Spleen (tissue), 11 donors: Measurements from ENCODE around the gene CLCNKB. TPM values are rescaled to one million over a fixed set of nuclear protein-coding genes. Genes with fewer than 3 reads are reported as not detected.

Experiments used
- DNase-seq: peaks from one replicate; pipeline ENCODE4 v3.0.0-alpha.2; 2020
- H3K27ac ChIP-seq, 8 donors: fragments of 200-600 bp; sonication (generic) in 7 of 8; 1 replicate in 4 of 8; 2 replicates in 4 of 8; pipeline versions ENCODE4 v1.5.0 to v1.8.0; 2016 to 2021; ENCODE audit warnings: inconsistent platforms in 4 of 8, mild to moderate bottlenecking in 4 of 8, moderate library complexity in 1 of 8
- H3K27me3 ChIP-seq, 7 donors: fragments of 200-600 bp; sonication (generic) in 6 of 7; replicated peaks in 1 of 7; 1 replicate in 4 of 7; 2 replicates in 3 of 7; pipeline versions ENCODE4 v1.5.0 to v1.8.0; 2016 to 2021; ENCODE audit warnings: inconsistent platforms in 3 of 7, mild to moderate bottlenecking in 1 of 7
- H3K36me3 ChIP-seq, 6 donors: fragments of 200-600 bp; sonication (generic) in 5 of 6; 1 replicate in 4 of 6; 2 replicates in 2 of 6; pipeline versions ENCODE4 v1.5.0 to v1.8.0; 2016 to 2021; ENCODE audit warnings: inconsistent platforms in 2 of 6
- H3K4me1 ChIP-seq, 6 donors: fragments of 200-600 bp; sonication (generic) in 5 of 6; 1 replicate in 3 of 6; 2 replicates in 3 of 6; pipeline versions ENCODE4 v1.5.0 to v1.8.0; 2016 to 2021; ENCODE audit warnings: inconsistent platforms in 3 of 6
- H3K4me3 ChIP-seq, 8 donors: fragments of 200-600 bp; sonication (generic) in 7 of 8; 1 replicate in 4 of 8; 2 replicates in 4 of 8; pipeline versions ENCODE4 v1.5.0 to v1.8.0; 2016 to 2021; ENCODE audit warnings: inconsistent platforms in 4 of 8, mild to moderate bottlenecking in 4 of 8, moderate library complexity in 2 of 8
- H3K9me3 ChIP-seq, 8 donors: fragments of 200-600 bp; sonication (generic) in 7 of 8; 1 replicate in 4 of 8; 2 replicates in 4 of 8; pipeline versions ENCODE4 v1.5.0 to v1.8.0; 2016 to 2021; ENCODE audit warnings: inconsistent platforms in 4 of 8
- POLR2A ChIP-seq, 3 donors: fragments of 450-650 bp; IDR thresholded peaks; one replicate each; pipeline ENCODE4 v1.5.1; 2017; ENCODE audit warnings: antibody characterized with exemption in 3 of 3, mild to moderate bottlenecking in 1 of 3
- POLR2AphosphoS5 ChIP-seq, 3 donors: sonication (generic); formaldehyde crosslinking; IDR thresholded peaks; one replicate each; pipeline ENCODE4 v1.5.1; 2017; ENCODE audit warnings: antibody characterized with exemption in 3 of 3
- WGBS, 5 donors: extraction: QIAGEN DNeasy Blood & Tissue Kit in 3 of 5; methylation state at CpG; one replicate each; pipeline versions ENCODE4 v1.1.5 to v1.1.7; 2013 to 2018; 5-methylcytosine and 5-hydroxymethylcytosine counted together
- intact Hi-C: fragments of 100-400 bp; cut with DNase I; formaldehyde crosslinking; loops from one replicate; pipeline ENCODE4 v1.15.0; 2023; ENCODE audit warnings: low total_unique reads
- polyA plus RNA-seq, 3 donors: library from polyadenylated mRNA; stranded (reverse); fragments of 200-250 nt; gene quantifications; one replicate each; pipeline ENCODE4 v1.2.1, GENCODE V29; 2013
- total RNA-seq, 7 donors: library from RNA; depleted of rRNA in 3 of 7; stranded (reverse); fragments of >200 nt in 3 of 7; fragmentation: NEBNext Ultra II Directional in 4 of 7; extraction: Animal tissue kit (Norgen Biotek cat#: 25700) in 4 of 7; gene quantifications; one replicate each; pipeline versions ENCODE4 v1.1.0 to v1.2.1, GENCODE V29; 2016 to 2021
- TF ChIP-seq, protein P1 (sequence below), 11 experiments: fragments of 200-600 bp in 7 of 11; fragments of 450-650 bp in 4 of 11; sonication (generic) in 4 of 11; IDR thresholded peaks in 8 of 11; conservative IDR thresholded peaks in 3 of 11; 1 replicate in 7 of 11; 2 replicates in 4 of 11; pipeline versions ENCODE4 v1.4.0 to v1.8.0; 2016 to 2021; ENCODE audit warnings: antibody characterized with exemption in 11 of 11, inconsistent platforms in 4 of 11, mild to moderate bottlenecking in 1 of 11
- donor health status: healthy with polysubstance abuse.
- donor health status: DM: no; HTN: no; CAD: no; lungs with moderate emphysema.
- donor health status: DM: no; HTN: no; CAD: no.
- donor health status: Bipolar disorder and iron deficiency.
- donor health status: healthy.
- donor health status: DM: no; HTN: no; CAD: no.
- donor health status: DM: yes; HTN: yes; CAD: no.

The CLCNKB gene
- total and polyA plus RNA-seq, 10 donors = 0.04 to 0.13 (median 0.08) TPM; not detected in 6

DNA sequence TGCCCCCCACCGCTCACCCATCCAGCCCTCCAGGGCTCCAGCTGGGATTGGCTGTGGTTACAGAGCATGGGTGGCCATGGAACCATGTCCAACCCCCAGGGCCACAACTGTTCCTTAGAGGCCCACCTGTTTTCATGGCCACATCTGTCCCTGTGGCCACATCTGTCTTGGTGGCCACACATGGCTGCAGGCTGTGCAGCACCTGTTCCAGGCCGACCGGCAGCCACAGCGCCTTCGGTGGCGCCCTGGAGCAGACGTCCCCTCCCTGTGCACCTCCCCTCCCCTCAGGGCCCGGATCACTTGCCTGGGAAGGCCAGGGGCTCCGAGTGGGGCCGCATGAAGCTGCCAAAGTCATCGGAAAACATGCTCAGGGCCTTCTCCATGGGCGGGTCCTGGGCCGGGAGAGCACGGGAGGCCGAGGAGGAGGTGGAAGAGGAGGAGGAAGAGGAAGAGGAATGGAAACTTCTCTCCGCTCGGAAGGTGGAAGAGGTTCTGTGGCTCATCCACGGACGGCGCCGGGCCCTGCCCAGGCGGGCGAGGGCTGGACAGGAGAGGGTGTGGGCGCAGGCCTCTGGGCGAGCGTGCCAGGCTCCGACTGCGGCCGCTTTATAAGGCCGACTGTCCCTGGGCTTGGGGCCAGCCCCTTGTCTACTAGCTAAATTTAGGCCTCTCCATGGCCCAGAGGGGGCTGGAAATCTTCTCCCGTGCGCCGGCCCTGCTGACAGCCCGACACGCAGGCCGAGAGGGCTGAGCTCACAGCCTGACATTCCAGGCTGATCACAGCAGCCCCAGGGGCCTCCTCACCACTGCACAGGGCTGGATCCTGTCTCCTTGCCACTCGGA, 25.9 kb upstream of the CLCNKB start, which contains the start of gene HSPB7:
Gene HSPB7, minus strand, starts transcription at position 583 of the 843 bp plus-strand sequence. Its CDS starts 80 bp downstream, at position 503.
- 47 to 84% (median 61%) methylated on average over 26 to 37 of the region's 37 CpGs for WGBS, 5 donors
- Histone ChIP-seq H3K4me1 (peaks cover 9 to 50% (median 34%) of the 10 kb centered on the region in 6 donors), H3K27me3 (peaks cover 0 to 8% (median 0%) of the 10 kb centered on the region in 7 donors)

DNA sequence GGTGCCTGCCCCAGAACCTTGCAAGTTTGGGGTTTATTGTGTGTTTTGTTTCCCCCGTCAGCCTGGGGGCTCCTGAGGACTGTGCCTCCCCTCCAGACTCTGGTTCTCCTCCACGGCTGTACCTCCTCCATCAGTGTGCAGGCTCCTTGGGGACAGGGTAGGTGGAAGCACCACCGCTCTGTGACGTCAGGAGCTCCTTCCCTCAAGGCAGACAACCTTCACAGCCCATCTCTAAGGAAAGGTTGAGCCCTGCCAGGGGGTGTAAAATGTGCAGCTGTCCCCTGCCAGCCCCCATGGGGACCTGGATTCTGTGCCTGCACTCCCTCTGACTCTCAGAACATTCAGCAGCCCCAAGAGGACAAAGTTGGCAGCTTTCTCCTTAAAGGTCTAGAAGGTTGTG, 25.3 kb upstream of the CLCNKB start:
- TF ChIP-seq POLR2AphosphoS5 (IDR thresholded peaks at IDR 0.05) = no peak
- H3K27ac ChIP-seq = peak overlapping the region; percentile 41 to 78 (median 65)
- H3K4me3 ChIP-seq = no peak overlapping the region
- peaks cover 5 to 44% (median 28%) of the 10 kb centered on the region in 6 donors for H3K4me1 ChIP-seq
- H3K9me3 ChIP-seq = no peaks in the 10 kb centered on the region
- intact Hi-C loops = no loop called here
- 52 to 77% (median 67%) methylated on average over 4 of the region's 4 CpGs for WGBS, 5 donors
- peaks cover 0 to 1% (median 0%) of the 10 kb centered on the region in 7 donors for H3K27me3 ChIP-seq
- no peak for DNase-seq
- no peaks in the 10 kb centered on the region for H3K36me3 ChIP-seq

More for the DNA sequence above, 25.9 kb upstream of the CLCNKB start, which contains the start of gene HSPB7:
- Histone ChIP-seq H3K9me3 (no peaks in the 10 kb centered on the region), H3K36me3 (no peaks in the 10 kb centered on the region), H3K27ac (peak within 1 kb of the TSS; percentile 41 to 78 (median 65)), H3K4me3 (no peak within 1 kb of the TSS)
- TF ChIP-seq, protein P1, sequence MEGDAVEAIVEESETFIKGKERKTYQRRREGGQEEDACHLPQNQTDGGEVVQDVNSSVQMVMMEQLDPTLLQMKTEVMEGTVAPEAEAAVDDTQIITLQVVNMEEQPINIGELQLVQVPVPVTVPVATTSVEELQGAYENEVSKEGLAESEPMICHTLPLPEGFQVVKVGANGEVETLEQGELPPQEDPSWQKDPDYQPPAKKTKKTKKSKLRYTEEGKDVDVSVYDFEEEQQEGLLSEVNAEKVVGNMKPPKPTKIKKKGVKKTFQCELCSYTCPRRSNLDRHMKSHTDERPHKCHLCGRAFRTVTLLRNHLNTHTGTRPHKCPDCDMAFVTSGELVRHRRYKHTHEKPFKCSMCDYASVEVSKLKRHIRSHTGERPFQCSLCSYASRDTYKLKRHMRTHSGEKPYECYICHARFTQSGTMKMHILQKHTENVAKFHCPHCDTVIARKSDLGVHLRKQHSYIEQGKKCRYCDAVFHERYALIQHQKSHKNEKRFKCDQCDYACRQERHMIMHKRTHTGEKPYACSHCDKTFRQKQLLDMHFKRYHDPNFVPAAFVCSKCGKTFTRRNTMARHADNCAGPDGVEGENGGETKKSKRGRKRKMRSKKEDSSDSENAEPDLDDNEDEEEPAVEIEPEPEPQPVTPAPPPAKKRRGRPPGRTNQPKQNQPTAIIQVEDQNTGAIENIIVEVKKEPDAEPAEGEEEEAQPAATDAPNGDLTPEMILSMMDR (IDR thresholded peaks at IDR 0.05 in 8 of 11, conservative IDR thresholded peaks at IDR 0.05 in 3 of 11) = no peak
- TF ChIP-seq POLR2AphosphoS5 (IDR thresholded peaks at IDR 0.05) = peak; percentile 7 to 63 (median 52)
- intact Hi-C loops = no loop called here
- DNase-seq = no peak

DNA sequence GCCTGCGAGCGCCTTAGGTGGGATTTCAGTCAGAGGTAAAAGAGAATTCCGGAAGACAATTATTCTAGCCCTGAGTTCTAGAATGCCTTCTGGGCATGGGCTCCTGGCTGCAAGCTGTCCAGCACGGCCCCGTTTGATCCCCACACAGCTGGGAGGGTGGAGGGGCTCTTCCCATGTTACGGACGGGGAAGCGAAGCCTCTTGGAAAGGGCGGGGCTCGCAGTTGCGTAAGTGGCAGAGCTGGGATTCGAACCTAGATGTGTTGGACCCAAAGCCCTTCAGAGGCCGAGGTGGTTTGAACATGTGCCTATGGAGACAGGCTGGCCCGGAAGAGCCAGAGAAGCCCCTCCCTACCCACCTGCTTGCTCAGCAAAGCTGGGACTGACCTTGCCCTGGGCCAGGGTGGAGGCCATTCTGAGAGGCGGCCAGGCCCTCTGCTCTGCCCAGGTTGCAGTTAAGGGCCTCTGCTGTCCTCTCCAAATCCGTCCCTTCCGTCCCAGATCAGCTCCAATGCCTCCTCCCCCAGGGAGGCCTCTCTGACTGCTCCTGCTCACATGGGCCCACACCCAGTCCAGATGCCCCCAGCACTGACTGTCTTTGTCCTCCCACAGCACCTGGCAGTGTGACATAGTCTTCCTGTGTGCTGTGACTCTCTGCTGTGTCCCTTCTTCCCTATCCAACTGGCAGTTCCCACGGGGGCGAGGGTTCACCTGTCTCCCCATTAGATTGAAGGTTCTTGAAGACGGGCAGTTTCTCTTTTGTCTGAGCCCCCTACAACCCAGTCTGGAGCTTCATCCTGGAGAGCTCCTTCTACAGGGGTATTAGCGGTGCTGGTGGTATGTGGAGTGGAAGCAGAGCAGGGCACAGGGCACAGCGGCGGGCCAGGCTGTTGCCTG, 24.6 kb upstream of the CLCNKB start:
- H3K27ac ChIP-seq = peak overlapping the region in 5 of 8 donors; percentile 63 to 78 (median 68)

More for the DNA sequence above, 24.6 kb upstream of the CLCNKB start:
- no peaks in the 10 kb centered on the region for H3K9me3 ChIP-seq
- H3K36me3 ChIP-seq = no peaks in the 10 kb centered on the region
- no peak for TF ChIP-seq POLR2AphosphoS5 (IDR thresholded peaks at IDR 0.05)
- TF ChIP-seq POLR2A (IDR thresholded peaks at IDR 0.05) = no peak
- TF ChIP-seq, protein P1 (IDR thresholded peaks at IDR 0.05 in 8 of 11, conservative IDR thresholded peaks at IDR 0.05 in 3 of 11) = no peak
- H3K4me1 ChIP-seq = peaks cover 5 to 39% (median 25%) of the 10 kb centered on the region in 6 donors
- no peak overlapping the region for H3K4me3 ChIP-seq
- no peaks in the 10 kb centered on the region for H3K27me3 ChIP-seq
- 81 to 88% (median 82%) methylated on average over 22 to 23 of the region's 23 CpGs for WGBS, 5 donors
- DNase-seq = no peak
- intact Hi-C loops = no loop called here
